Measurements from ENCODE around the gene ATG16L2.
"Not testable (repeated sequence)": the region's sequence is repeated elsewhere in the genome, so short reads cannot be mapped to it uniquely, and the experiment has no call there.

The ATG16L2 gene

GRCh38 chr11:72789493-72790131 lies 24.6 kb upstream of the ATG16L2 start:
- TF ChIP-seq CTCF (IDR thresholded peaks at IDR 0.05; ENCODE audit: insufficient read depth, low read length) (no peak), SPI1 (IDR thresholded peaks at IDR 0.05; ENCODE audit: borderline replicate concordance, low read depth) (no peak), GABPA (IDR thresholded peaks at IDR 0.05; ENCODE audit: low read depth) (no peak), REST (IDR thresholded peaks at IDR 0.05; ENCODE audit: insufficient replicate concordance, low read depth) (no peak), POLR2AphosphoS5 (IDR thresholded peaks at IDR 0.05; ENCODE audit: low read depth) (no peak)
- no peak overlapping the region for H3K27ac ChIP-seq (replicated peaks)
- no peak for DNase-seq (ENCODE audit: low read depth in 1 of 2, low spot score in 1 of 2)
- H3K27me3 ChIP-seq (ENCODE audit: insufficient read depth, poor library complexity, severe bottlenecking), result no peaks in the 10 kb centered on the region
- H3K4me3 ChIP-seq (replicated peaks; ENCODE audit: insufficient read depth, low read length), result no peak overlapping the region

DNA sequence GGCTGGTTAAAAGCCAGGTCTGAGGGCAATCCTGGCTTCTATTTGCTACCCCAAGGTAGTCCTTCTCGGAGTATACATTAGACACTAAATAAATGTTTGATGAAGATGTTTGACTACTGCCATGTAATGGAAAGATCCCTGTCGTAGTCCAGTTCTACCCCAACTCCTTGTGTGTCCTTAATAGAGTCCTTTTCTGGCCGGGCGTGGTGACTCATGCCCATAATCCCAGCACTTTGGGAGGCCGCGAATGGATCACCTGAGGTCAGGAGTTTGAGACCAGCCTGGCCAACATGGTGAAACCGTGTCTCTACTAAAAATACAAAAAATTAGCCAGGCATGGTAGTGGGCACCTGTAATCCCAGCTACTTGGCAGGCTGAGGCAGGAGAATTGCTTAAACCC lies 23.0 kb upstream of the ATG16L2 start:
- H3K4me3 ChIP-seq (replicated peaks; ENCODE audit: insufficient read depth, low read length); H3K27me3 ChIP-seq (ENCODE audit: insufficient read depth, poor library complexity, severe bottlenecking); H3K27ac ChIP-seq (replicated peaks); DNase-seq (ENCODE audit: low read depth in 1 of 2, low spot score in 1 of 2): not testable (repeated sequence)

DNA sequence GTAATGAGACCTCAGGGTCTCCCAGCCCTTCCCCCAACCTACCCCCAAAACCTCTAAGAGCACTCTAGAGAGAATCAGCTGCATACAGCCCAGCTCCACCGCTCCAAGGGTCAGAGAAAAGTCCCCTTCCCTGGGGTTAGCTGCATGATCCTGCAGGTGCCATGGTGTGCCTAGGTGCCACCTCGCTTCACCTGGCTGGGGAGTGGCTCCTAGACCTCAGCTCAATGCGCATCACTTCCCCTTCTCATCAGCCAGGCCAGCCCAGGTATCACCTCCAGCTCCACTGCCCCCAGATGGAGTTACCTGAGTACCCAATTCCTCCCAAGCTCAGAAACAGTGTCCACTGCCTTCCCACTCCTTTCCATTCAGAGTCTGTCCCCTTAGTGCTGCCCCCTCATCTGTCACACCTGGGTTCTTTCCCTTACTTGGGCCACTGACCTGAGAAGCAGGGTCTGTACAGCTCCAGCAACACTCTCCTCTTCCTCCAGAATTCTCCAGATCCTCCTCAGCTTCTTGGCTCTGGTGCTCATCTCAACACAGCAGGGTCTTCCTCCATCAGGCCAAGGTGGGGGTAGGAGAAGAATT lies 21.7 kb upstream of the ATG16L2 start:
- Histone ChIP-seq H3K27me3 (ENCODE audit: insufficient read depth, poor library complexity, severe bottlenecking) (no peaks in the 10 kb centered on the region), H3K27ac (replicated peaks) (peak overlapping the region; percentile 66), H3K4me3 (replicated peaks; ENCODE audit: insufficient read depth, low read length) (no peak overlapping the region)
- DNase-seq (ENCODE audit: low read depth in 1 of 2, low spot score in 1 of 2), result no peak
- TF ChIP-seq REST (IDR thresholded peaks at IDR 0.05; ENCODE audit: insufficient replicate concordance, low read depth), result no peak
- no peak for TF ChIP-seq SPI1 (IDR thresholded peaks at IDR 0.05; ENCODE audit: borderline replicate concordance, low read depth)
- no peak for TF ChIP-seq POLR2AphosphoS5 (IDR thresholded peaks at IDR 0.05; ENCODE audit: low read depth)
- no peak for TF ChIP-seq CTCF (IDR thresholded peaks at IDR 0.05; ENCODE audit: insufficient read depth, low read length)
- no peak for TF ChIP-seq GABPA (IDR thresholded peaks at IDR 0.05; ENCODE audit: low read depth)

DNA sequence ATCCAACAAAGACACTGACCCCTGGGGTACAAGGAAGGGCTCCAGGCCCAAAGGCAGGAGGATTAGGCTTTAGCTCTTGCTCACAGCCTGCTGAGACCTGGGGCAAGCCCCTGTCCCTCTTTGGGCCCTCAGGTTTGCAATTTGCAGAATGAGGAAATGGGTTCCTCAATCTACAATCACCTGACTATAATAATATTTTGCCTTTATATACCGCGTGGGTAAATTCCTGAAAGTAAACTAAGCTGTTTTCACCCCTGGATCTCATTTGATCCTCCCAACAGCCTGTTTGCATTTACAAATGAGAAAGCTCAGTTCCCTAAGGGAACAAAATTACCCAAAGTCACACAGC lies 21.2 kb upstream of the ATG16L2 start:
- peak overlapping the region; percentile 66 for H3K27ac ChIP-seq (replicated peaks)
- no peak overlapping the region for H3K4me3 ChIP-seq (replicated peaks; ENCODE audit: insufficient read depth, low read length)
- peak in 1 of 2 experiments; percentile 17 for DNase-seq (ENCODE audit: low read depth in 1 of 2, low spot score in 1 of 2)
- no peaks in the 10 kb centered on the region for H3K27me3 ChIP-seq (ENCODE audit: insufficient read depth, poor library complexity, severe bottlenecking)
- TF ChIP-seq SPI1 (IDR thresholded peaks at IDR 0.05; ENCODE audit: borderline replicate concordance, low read depth), result peak; percentile 66; the same call in 1 of the 2 replicates
- no peak for TF ChIP-seq REST (IDR thresholded peaks at IDR 0.05; ENCODE audit: insufficient replicate concordance, low read depth)
- TF ChIP-seq POLR2AphosphoS5 (IDR thresholded peaks at IDR 0.05; ENCODE audit: low read depth), result no peak
- TF ChIP-seq CTCF (IDR thresholded peaks at IDR 0.05; ENCODE audit: insufficient read depth, low read length), result no peak
- no peak for TF ChIP-seq GABPA (IDR thresholded peaks at IDR 0.05; ENCODE audit: low read depth)

Data from HL-60 (cell line).